Measurements from ENCODE around the gene MYH6.

- TF ChIP-seq POLR2AphosphoS5 (IDR thresholded peaks at IDR 0.05; ENCODE audit: borderline replicate concordance, low read depth, low read length) (no peak), EZH2 (IDR thresholded peaks at IDR 0.05) (no peak)
Observed at GRCh38 chr14:23353433-23353780, 54.7 kb downstream of the MYH6 start.
